Fibroblast of the aortic adventitia (primary cell): ENCODE data around the gene HOXA13. TPM values are rescaled to one million over a fixed set of nuclear protein-coding genes. Genes with fewer than 3 reads are reported as not detected.
A peak's percentile ranks its signal among the peaks of the same experiment; 100 is the strongest.

Experiments used
- DNase-seq: peaks from one replicate; pipeline ENCODE4 v3.0.0-alpha.2; 2010; ENCODE audit warnings: low read depth
- H3K4me3 ChIP-seq: 2 replicates; pipeline ENCODE4 v1.5.1; 2011; ENCODE audit warnings: low read depth, mild to moderate bottlenecking, control low read depth, low read length, moderate library complexity
- CTCF ChIP-seq: IDR thresholded peaks from 2 replicates; pipeline ENCODE4 v1.5.1; 2011; ENCODE audit warnings: mild to moderate bottlenecking, low read length, control low read depth, inconsistent platforms; ENCODE audit not compliant: insufficient read depth
- total RNA-seq: library from RNA; depleted of rRNA; stranded (reverse); fragments of >200 nt; gene quantifications from 2 replicates; pipeline ENCODE4 v1.2.3, GENCODE V29; 2012; ENCODE audit warnings: low replicate concordance

HOXA13 gene
- total RNA-seq, 1 donor, result not detected

DNA sequence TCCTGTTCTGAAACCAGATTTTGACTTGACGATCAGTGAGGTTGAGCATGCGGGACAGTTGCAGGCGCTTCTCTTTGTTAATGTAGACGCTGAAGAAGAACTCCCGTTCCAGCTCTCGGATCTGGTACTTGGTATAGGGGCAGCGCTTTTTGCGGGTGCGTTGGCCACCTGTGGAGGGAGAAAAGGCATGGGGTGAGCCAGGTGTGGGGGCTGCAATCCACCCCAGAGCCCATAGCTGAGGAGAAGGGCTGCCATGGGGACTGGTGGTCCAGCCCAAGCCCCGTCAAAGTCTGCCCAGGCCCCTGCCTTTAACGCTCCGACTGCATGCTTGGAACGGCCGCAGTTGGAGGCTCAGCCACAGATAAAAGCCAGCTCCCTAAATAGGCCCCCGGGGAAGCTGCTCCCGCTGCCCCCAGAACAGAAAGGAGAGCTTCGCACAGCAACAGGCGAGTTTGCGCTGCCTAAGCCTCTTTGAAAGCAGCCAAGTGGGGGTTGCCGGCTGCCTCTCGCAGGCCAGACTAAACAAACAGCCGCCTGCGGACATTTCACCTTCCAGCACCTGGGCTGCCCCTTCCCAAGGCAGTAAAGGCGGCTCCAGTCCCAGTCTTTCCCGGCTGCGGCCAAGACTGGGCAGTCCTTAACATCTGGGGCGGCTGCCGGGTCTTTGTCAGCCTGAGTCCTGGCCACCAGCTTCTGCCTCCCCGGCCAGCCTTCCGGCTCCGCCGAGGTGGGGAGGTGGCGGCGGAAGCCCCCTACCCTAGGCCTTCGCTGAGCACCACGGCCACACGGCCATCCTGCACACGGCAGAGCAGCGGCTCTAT, 16.8 kb downstream of the HOXA13 start:
- no peak overlapping the region for H3K4me3 ChIP-seq
- DNase-seq, result no peak
- TF ChIP-seq CTCF, result no peak

DNA sequence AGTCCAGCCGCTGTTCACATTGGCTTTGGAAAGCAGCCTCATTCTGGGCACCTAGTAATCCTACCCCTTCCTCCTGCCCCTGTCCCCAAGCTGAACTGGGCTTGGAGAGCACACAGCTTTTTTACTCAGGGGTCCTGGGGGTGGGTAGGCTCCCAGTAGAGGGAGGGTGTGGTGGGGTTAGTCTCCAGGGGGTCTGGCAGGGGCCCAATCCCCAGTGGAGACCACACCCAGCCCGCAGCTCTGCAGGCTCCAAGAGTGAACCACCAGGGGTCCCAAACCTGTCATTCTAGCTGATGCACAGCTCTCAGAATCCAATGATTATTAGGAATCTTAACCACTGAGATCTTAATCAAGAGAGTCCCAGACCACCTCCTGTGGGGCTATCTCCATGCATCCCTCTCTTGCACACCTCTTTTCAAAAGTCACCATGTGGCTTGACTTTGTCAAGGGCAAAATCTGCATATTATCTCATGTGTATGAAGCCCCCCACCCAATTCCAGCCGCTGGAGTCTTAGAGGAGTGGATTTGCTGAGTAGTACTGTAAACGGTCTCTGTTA, 17.5 kb downstream of the HOXA13 start:
- no peak for DNase-seq
- TF ChIP-seq CTCF, result no peak
- no peak overlapping the region for H3K4me3 ChIP-seq

DNA sequence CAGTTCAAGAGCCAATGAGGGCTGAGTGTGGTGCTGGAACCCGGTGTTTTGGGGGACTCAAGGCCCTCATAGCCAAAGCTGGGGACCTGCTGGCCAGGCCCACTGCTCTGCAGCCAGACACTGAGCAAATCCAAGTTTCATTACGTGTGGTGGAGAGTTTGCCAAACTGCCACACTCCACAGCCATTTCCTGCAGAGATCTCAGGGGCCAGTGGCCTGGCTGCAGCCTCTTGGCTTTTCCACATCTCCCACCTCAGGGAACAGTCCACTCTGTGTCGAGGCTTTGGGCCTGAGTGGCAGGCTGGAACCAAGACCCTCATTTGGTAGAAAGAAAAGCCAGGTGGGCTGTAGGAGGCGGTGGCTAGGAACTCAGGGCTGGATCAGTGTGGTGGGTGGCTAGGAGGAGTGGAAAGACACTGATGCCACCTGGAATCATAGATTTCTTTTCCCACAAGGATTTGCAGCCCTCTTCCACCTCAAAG, 18.1 kb downstream of the HOXA13 start:
- TF ChIP-seq CTCF, result no peak

DNA sequence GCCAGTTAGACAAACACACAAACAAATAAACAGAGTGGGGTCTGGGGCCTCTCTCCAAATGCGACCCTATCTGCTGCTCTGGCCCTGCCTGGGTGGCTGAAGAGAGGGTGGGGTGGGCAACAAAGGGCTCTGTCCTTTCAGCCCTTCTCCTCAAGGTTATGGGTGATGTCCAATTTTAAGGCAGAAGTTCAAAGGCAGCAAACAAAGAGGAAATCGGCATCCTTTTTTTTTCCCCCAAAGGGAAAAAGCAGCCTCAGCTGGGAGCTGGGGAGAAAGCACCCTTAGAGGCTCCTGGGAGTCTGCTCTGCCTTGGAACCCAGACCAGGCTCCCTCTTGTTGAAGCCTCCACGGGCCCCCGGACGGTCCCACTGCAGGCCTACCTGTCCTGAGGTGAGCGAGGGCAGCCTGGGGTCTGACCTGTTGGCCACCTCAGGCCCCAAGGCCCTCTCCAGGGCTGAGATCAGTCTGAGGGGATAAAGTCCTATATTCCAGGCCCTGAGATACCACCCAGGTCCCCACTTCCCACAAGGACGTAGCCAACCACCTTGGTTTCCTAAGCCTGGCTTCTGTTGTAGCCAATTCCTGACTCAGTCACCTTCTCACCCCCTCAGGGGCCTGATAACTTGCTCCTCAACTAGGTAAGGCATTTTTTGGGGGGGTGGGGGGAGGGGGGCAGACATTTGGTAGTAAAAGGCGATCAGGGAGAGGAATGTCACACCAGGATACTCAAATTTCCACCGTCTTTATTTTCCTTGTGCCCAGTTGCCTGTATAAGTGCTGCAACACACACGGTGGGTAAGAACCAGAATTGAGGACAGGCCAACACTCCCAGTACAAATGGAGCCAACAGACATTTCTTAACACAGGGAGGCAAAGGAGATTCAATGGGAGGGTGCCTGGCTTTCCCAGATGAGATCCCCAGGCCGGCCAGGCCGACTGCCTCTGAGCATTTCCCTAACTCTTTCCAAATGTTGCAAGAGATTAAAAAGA, 19.2 kb downstream of the HOXA13 start:
- no peak for DNase-seq
- H3K4me3 ChIP-seq, result no peak overlapping the region
- no peak for TF ChIP-seq CTCF

More for the DNA sequence above, 18.1 kb downstream of the HOXA13 start:
- no peak overlapping the region for H3K4me3 ChIP-seq
- no peak for DNase-seq

- peak; percentile 52 for DNase-seq
- peak; percentile 83 for TF ChIP-seq CTCF
- peak overlapping the region; percentile 17 for H3K4me3 ChIP-seq
Measured at GRCh38 chr7:27179503-27180430, 20.1 kb downstream of the HOXA13 start.
